ENCODE data around the gene PHTF1. TPM values are rescaled to one million over a fixed set of nuclear protein-coding genes. Genes with fewer than 3 reads are reported as not detected.
"Not testable (repeated sequence)": the region's sequence is repeated elsewhere in the genome, so short reads cannot be mapped to it uniquely, and the experiment has no call there.

Gene PHTF1
- total RNA-seq, 3 donors from 2014 or later = 13.8 to 18.4 (median 16.4) TPM

DNA sequence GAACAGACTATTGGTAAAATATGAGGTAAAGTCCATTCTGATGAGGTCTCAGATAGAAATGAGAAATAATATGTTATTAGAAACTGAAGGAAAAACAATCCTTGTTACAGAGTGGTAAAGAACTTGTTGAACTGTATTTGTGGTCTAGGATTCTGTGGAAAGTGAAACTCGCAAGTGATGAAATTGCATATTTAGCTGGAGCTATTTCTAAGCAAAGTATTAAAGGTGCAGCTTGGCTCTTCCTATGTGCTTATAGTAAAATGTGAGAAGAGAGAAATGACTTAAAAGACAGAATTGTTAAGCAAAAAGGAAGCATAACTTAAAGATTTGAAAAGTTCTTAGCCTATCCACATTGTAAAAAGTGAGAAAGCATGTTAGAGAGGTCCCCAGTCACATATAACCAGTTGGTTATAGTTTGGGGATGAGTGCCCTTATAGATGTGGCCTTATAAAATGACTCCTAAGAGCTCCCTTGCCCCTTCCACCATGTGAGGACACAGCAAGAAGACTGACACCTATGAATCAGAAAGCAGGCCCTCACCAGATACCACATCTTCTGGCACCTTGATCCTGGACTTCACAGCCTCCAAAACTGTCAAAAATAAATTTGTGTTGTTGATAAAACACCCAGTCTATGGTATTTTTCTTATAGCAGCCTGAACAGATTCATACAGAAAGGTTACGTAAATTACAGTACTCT, 24.8 kb downstream of the PHTF1 start:
- DNase-seq (ENCODE audit: low spot score in 2 of 2) = no peak

DNA sequence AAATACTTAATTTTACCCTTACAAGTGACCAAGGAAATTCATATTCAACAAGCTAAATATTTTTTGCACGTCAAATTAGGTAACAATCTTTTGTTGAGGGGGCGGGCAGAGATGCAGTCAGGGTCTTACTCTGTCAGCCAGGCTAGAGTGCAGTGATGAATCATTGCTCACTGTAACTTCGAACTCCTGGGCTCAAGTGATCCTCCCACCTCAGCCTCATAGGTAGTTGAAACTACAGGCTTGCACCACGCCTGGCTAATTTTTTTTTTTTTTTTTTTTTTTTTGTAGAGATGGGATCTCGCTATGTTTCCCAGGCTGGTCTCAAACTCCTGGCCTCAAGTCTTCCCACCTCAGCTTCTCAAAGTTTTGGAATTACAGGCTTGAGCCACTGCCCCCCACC, 26.5 kb downstream of the PHTF1 start:
- TF ChIP-seq, protein P1, sequence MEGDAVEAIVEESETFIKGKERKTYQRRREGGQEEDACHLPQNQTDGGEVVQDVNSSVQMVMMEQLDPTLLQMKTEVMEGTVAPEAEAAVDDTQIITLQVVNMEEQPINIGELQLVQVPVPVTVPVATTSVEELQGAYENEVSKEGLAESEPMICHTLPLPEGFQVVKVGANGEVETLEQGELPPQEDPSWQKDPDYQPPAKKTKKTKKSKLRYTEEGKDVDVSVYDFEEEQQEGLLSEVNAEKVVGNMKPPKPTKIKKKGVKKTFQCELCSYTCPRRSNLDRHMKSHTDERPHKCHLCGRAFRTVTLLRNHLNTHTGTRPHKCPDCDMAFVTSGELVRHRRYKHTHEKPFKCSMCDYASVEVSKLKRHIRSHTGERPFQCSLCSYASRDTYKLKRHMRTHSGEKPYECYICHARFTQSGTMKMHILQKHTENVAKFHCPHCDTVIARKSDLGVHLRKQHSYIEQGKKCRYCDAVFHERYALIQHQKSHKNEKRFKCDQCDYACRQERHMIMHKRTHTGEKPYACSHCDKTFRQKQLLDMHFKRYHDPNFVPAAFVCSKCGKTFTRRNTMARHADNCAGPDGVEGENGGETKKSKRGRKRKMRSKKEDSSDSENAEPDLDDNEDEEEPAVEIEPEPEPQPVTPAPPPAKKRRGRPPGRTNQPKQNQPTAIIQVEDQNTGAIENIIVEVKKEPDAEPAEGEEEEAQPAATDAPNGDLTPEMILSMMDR (IDR thresholded peaks at IDR 0.05) = no peak
- no peak for TF ChIP-seq POLR2AphosphoS5 (IDR thresholded peaks at IDR 0.05)
- TF ChIP-seq POLR2A (IDR thresholded peaks at IDR 0.05) = no peak
- no peak overlapping the region for H3K4me3 ChIP-seq
- no peaks in the 10 kb centered on the region for H3K9me3 ChIP-seq
- H3K27me3 ChIP-seq = no peaks in the 10 kb centered on the region
- H3K27ac ChIP-seq = no peak overlapping the region
- no peaks in the 10 kb centered on the region for H3K4me1 ChIP-seq
- DNase-seq (ENCODE audit: low spot score in 2 of 2) = no peak
- intact Hi-C loops (cut with DNase I; ENCODE audit: low total_unique reads) = no loop called here
- no peaks in the 10 kb centered on the region for H3K36me3 ChIP-seq

More for the DNA sequence above, 24.8 kb downstream of the PHTF1 start:
- Histone ChIP-seq H3K9me3 (no peaks in the 10 kb centered on the region), H3K36me3 (no peaks in the 10 kb centered on the region), H3K27me3 (no peaks in the 10 kb centered on the region), H3K27ac (no peak overlapping the region), H3K4me1 (no peaks in the 10 kb centered on the region), H3K4me3 (no peak overlapping the region)
- intact Hi-C loops (cut with DNase I; ENCODE audit: low total_unique reads) = no loop called here
- TF ChIP-seq POLR2AphosphoS5 (IDR thresholded peaks at IDR 0.05) = no peak
- no peak for TF ChIP-seq POLR2A (IDR thresholded peaks at IDR 0.05)
- TF ChIP-seq, protein P1 (IDR thresholded peaks at IDR 0.05) = no peak

DNA sequence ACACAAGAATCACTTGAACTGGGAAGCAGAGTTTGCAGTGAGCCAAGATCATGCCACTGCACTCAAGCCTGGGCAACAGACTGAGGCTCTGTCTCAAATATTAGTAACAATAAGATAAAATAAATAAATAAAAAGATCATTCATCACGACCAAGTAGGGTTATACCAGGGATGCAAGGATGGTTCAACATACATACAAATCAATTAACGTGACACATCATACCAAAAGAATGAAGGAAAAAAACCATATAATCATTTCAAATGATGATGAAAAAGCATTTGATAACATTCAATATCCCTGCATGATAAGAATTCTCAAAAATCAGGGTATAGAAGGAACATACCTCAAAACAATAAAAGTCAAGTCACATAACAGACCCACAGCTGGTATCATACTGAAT, 38.3 kb downstream of the PHTF1 start:
- Histone ChIP-seq H3K4me3 (no peak overlapping the region), H3K9me3 (peaks cover 0 to 6% of the 10 kb centered on the region in 2 donors), H3K27me3 (no peaks in the 10 kb centered on the region), H3K36me3 (no peaks in the 10 kb centered on the region), H3K4me1 (no peaks in the 10 kb centered on the region), H3K27ac (no peak overlapping the region)
- TF ChIP-seq POLR2AphosphoS5 (IDR thresholded peaks at IDR 0.05) (no peak), POLR2A (IDR thresholded peaks at IDR 0.05) (no peak)
- TF ChIP-seq, protein P1 (IDR thresholded peaks at IDR 0.05) = no peak
- DNase-seq (ENCODE audit: low spot score in 2 of 2) = no peak
- intact Hi-C loops (cut with DNase I; ENCODE audit: low total_unique reads) = no loop called here

DNA sequence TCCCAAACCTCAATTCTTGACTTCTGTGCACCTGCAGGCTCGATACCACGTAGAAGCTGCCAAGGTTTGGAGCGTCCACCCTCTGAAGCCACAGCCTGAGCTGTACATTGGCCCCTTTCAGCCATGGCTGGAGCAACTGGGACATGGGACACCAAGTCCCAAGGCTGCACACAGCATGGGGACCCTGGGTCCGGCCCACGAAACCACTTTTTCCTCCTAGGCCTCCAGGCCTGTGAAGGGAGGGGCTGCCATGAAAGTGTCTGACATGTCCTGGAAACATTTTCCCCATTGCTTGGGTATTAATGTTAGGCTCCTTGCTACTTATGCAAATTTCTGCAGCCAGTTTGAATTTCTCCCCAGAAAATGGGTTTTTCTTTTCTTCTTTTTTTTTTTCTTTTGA, 40.7 kb downstream of the PHTF1 start:
- intact Hi-C loops (cut with DNase I; ENCODE audit: low total_unique reads); H3K9me3 ChIP-seq; H3K27me3 ChIP-seq; H3K36me3 ChIP-seq; H3K4me3 ChIP-seq; H3K4me1 ChIP-seq; DNase-seq (ENCODE audit: low spot score in 2 of 2); H3K27ac ChIP-seq: not testable (repeated sequence)

DNA sequence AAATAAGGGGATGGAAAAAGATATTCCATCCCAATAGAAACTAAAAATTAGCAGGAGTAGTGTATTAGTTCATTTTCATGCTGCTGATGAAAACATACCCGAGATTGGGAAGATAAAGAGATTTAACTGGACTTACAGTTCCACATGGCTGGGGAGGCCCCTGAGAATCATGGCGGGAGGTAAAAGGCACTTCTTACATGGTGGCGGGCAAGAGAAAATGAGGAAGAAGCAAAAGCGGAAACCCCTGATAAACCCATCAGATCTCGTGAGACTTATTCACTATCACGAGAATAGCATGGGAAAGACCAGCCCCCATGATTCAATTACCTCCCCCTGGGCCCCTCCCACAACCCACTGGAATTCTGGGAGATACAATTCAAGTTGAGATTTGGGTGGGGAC, 41.8 kb downstream of the PHTF1 start:
- H3K9me3 ChIP-seq; DNase-seq (ENCODE audit: low spot score in 2 of 2); H3K27ac ChIP-seq; H3K27me3 ChIP-seq; intact Hi-C loops (cut with DNase I; ENCODE audit: low total_unique reads); H3K36me3 ChIP-seq; H3K4me1 ChIP-seq; H3K4me3 ChIP-seq: not testable (repeated sequence)

DNA sequence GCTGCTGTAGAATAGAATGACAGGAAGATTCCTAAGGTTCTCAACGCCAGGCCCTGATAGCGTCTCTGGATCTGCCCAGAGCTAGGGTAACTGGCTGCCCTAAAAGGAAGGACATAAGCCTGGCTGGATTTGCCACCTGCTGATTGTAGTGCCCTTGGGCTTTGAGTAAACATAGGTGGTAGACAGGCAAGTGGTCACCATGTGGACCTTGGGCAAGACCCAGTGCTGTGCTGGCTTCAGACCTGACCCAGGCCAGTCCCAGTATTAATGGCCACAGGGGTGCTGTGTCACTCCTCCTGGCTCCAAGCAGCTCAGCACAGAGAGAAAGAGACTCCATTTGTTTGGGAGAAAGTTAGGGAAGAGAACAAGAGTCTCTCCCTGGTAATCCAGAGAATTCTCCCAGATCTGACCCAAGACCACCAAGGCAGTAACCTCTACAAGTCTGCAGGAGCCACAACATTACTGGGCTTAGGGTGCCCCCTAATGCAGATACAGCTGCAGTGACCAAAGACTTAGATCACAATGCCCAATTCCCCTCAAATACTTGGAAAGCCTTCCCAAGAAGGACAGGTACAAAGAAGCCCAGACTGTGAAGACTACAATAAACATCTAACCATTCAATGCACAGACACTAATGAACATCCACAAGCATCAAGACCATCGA, 44.5 kb downstream of the PHTF1 start:
- Histone ChIP-seq H3K36me3 (no peaks in the 10 kb centered on the region), H3K27ac (no peak overlapping the region), H3K4me1 (no peaks in the 10 kb centered on the region), H3K27me3 (no peaks in the 10 kb centered on the region), H3K4me3 (no peak overlapping the region), H3K9me3 (peaks cover 0 to 6% of the 10 kb centered on the region in 2 donors)
- TF ChIP-seq, protein P1 (IDR thresholded peaks at IDR 0.05) = no peak
- TF ChIP-seq POLR2A (IDR thresholded peaks at IDR 0.05) (no peak), POLR2AphosphoS5 (IDR thresholded peaks at IDR 0.05) (no peak)
- intact Hi-C loops (cut with DNase I; ENCODE audit: low total_unique reads) = no loop called here
- DNase-seq (ENCODE audit: low spot score in 2 of 2) = no peak
